Activated gamma-delta T cell treated with anti-CD3 and anti-CD28 coated beads, Interleukin-2, amount 50 U/mL, for 16 hours (primary cell): ENCODE measurements around the gene CLK3.
"Not testable (repeated sequence)": the region's sequence is repeated elsewhere in the genome, so short reads cannot be mapped to it uniquely, and the experiment has no call there.

Source experiments
- DNase-seq: peaks from one replicate; pipeline ENCODE4 v3.0.0-alpha.2; 2020; ENCODE audit warnings: low read depth

CLK3 gene

DNA sequence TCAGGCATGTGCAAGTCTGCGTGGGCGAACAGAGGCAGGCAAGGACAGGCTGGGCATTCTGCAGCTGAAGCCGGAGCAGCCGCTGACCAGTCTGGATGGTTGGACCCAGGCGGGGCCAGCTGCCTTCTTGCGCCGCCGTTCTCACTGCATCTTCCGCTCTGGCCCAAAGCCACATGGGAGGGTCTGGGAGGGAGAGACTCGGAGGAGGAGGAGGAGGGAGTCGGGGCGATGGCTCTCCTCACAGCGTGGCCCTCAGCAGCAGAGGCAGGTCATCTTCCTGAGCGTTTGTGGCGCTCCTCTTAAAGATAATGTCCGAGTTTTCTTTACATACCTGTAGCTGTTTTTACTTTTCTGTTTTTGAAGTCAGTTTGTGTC, 5.9 kb downstream of the CLK3 start:
- no peak for DNase-seq

GRCh38 chr15:74621936-74622335, 6.3 kb downstream of the CLK3 start:
- no peak for DNase-seq

- no peak for DNase-seq
Measured at GRCh38 chr15:74622758-74623157, 7.1 kb downstream of the CLK3 start.

DNA sequence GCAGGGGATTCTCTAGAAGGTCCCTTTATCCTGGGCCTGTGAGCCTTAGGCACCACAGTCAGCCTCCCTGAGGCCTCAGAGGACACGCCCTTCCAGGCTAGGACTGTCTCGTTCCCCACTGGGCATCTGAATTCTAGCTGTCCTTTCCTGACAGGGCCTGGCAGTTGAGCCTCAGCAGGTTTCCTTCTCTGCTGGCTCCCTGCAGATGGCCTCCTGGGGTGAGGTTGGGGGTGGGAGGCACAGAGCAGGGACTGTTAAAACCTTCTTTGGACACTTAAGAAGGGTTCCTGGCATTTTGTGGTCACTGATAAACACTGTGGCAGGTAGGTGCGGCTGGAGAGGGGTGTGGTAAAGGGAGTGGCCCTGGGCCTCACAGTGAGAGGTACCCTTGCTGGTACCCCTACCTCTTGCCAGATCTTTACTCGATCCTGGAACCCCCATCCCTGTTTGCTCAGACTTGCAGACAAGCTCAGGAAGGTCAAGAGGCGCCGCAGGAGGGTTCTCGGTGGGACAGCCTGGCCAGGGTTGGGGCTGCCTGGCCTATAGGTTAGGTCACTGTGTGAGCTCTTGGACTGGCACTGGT, 8.5 kb downstream of the CLK3 start:
- DNase-seq, result no peak

DNA sequence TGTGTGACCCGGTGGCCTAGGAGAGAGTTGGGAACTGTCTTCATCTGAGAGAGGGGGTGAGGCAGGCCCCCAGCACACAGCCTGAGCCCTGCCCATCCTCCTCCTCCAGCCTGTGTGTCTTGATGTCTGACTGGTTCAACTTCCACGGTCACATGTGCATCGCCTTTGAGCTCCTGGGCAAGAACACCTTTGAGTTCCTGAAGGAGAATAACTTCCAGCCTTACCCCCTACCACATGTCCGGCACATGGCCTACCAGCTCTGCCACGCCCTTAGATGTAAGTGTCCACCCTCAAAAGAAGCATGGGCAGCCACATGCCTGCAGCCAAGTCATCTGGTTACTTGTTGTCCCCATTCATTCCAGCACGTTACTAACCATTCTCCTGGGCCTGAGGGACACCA, 10.1 kb downstream of the CLK3 start:
- no peak for DNase-seq

GRCh38 chr15:74626336-74626735, 10.7 kb downstream of the CLK3 start:
- DNase-seq, result no peak

GRCh38 chr15:74626752-74627692, 11.4 kb downstream of the CLK3 start:
- DNase-seq, result no peak

- no peak for DNase-seq
Measured at GRCh38 chr15:74627766-74628165, 12.1 kb downstream of the CLK3 start.

DNA sequence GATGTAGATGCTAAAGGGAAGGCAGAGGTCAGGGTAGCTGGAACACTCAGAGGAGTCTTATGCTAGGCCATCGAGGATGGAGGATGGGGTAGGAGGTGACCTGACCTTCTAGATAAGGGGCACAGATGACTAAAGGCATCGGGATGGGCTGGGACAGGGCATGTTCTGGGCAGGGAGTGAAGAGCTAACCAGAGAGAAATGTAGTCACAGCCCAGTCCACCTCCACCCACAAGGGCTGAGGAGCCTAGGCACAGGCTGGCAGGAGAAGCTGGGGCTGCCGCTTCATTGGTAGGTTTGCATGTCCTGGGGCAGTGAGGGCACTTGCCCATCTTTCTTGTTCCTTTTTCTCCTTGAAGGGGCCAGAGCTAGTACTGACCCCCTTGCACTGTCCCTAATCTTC, 12.6 kb downstream of the CLK3 start:
- DNase-seq, result no peak

DNA sequence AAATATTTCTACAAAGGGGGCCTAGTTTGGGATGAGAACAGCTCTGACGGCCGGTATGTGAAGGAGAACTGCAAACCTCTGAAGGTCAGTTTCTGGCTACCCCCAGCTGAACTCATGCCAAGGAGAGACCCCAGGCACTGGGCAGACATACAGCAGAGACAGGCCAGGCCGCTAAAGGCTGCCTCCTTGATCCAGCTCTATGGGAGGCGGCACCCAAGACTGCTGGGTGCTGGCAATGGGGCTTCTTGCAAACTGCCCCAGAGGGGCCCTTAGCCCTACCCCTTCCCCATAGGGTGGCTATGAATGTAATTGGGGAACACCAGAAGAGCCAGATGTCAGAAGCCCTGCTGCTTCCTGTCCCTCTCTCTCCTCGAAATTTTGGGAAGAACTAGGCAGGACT, 13.3 kb downstream of the CLK3 start:
- no peak for DNase-seq

GRCh38 chr15:74629696-74630095, 14.1 kb downstream of the CLK3 start:
- not testable (repeated sequence) for DNase-seq

- DNase-seq, result no peak
Measured at GRCh38 chr15:74630284-74631086, 14.8 kb downstream of the CLK3 start.

DNA sequence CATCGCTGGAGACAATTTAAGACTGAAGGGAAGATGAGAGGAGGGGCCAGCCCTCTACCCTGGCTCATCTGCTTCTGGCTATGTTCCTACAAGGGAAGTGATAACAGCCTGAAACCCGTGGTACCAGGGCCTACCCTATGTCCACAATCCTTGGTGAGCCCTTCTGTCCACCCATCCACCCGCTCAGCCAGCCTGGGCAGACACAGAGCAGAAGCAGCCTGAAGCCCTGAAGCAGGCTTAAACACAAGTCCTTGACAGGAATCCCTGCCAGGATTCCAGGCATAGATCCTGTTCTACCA, 15.4 kb downstream of the CLK3 start:
- no peak for DNase-seq

DNA sequence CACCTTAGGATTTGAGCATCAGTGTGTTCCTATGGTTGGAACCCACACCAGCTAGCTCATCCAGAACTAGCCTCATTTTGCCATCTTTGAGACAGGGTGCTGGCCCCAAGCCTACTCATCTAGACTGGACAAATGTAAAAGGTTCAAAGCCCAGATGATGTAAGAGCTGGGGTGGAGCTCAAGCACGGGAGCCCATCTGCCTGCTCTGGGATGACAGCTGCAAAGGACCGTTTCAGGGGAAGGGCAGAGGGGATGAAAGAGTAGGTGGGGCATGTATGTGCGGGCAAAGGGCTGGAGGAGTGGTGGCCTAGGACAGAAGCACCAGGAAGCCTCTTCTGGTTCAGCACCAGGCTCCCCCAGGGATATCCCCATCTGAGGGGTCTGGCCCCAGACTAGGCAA, 15.8 kb downstream of the CLK3 start:
- no peak for DNase-seq

DNA sequence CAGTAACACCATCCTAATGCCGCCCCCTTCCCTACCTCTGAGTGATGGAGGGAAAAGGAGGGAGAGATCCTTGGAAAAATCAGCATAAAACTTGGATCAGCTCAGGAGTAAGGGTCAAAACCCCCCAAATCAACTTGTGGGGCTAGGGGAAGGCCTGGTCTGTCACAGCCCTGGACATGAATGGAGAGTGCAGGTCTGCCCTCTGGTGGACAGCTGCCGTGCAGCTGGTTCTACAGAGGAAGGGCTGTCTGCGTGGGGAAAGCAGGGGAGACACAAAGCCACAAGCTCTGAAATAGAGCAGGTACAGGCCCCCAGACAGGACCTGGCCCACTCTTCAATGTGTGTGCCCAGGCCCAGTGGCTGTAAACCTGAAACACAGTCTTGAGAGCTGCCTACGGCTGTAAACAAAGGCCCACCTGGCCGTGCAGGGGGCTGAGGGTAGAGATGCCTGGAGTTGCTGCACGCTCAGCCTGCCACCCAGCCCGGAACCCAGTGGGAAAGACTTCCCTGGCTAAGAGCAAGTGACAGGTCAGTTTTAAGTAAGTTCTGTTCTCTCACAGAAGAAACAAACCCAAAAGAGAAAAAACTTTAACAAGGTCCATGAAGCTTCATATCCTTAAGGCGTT, 16.4 kb downstream of the CLK3 start:
- DNase-seq, result peak; percentile 46

- DNase-seq, result no peak
Measured at GRCh38 chr15:74632601-74633000, 17.0 kb downstream of the CLK3 start.

DNA sequence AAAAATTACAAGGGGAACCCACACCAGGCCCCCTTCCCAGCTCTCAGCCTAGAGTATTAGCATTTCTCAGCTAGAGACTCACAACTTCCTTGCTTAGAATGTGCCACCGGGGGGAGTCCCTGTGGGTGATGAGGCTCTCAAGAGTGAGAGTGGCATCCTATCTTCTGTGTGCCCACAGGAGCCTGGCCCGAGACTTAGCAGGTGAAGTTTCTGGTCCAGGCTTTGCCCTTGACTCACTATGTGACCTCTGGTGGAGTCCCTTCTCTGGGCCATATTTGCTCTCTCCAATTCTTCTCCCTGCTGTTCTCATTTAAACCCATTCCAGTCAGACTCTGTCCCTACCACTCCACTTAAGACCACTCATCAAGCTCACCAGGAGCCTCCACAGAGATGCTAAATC, 18.1 kb downstream of the CLK3 start:
- DNase-seq, result no peak

- peak; percentile 57 for DNase-seq
Measured at GRCh38 chr15:74635228-74635627, 19.6 kb downstream of the CLK3 start.

DNA sequence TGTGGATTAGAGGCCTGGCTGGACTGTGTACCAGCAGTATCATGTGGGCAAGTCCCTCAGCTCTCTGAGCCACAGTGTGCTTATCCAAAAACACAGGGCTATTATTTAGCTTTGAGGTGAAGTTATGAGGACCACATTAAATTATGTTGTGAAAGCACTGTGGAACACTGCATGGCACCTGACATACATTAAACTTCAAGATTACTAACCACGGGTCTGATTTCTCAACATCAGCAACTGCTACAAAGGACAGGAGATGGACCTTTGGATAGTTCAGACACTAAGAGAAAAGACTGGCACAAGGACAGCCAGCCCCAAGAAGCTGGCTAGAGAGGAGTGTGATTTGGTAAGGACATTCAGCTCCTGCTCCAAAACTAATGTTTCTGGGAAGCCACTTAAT, 21.3 kb downstream of the CLK3 start:
- no peak for DNase-seq

DNA sequence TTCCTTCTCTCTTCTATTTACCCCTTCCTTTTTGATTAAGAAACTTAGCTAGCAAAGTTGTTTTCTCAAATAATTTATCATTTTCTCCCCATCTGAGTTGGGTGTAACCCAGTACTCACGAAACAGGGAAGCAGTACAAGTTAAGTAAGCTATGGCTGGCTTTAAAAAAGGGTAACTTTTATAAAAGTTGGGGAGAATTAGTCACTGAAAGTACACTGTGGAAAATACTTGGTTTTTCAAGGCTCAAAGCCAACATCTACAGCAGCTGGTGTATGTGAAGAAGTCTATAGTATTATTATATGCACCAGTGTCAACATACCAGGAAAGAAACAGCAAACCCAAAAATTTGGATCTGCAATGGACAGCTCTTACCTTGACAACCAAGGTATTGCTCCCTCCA, 25.5 kb downstream of the CLK3 start:
- DNase-seq, result no peak

DNA sequence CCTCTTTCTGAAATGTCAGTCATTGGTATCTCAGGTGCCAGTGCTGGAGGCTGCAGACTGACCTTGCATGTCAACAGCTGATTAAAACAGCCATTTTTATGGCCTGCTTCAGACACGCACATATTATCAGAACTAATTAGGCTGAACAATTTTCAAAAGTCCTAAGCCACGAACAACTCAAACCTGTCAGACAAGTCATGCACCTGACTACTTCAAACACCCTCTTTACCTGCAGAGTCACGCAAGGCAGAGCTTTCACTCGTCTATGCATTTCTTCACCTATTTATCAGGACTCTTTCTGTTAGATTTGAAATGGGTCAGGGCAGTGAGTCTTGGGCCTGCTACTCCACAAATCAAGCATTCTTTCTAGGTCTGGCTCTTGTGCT, 26.7 kb downstream of the CLK3 start:
- DNase-seq, result no peak

DNA sequence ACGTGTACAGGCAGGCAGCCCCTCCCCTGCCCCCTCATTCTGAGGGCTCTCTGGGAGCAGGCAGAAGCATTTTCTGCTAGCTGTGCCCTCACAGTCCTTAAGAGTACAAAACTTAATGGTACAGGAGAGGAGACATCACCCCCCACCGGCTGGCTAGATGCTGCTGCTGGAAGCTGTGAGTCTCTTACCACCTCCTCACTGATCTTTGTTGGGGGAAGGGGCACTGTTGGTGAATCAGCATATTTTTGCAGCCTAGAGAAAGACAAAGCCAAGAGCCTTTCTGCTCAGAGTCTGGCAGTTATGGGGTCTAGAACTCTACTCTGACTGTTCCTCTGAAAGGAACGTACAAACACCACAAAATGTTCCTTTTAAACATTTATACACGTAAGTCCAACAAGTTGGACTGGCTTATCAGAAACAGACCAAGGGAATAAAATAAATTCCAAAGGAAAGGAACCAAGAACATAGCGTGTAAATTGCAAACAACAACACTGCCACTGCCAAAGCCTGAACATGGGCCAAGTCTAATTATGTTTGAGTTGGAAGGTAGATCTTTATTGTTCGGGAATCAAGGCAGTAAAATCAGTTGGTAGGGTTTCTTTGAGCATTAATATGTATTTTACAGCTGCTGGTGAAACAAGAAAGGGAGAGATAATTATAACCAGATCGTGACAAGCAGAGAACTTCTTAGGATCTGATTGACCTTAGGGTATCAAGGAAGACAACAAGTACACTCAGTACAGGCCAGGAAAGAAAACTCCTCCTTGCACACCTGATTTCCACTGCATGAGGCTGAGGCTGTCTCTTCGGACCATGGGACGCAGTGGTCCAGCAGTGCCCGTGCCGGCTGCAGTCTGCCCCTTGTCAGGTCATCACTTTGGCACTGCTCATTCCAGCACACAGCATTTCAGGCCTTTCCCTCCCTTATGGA, 27.4 kb downstream of the CLK3 start:
- DNase-seq, result no peak
